GM12801 (cell line): ENCODE measurements around the gene ISCA2.

Source experiments
- TF ChIP-seq, protein P1 (sequence below): IDR thresholded peaks from one replicate; pipeline ENCODE4 v1.5.1; 2011; ENCODE audit warnings: control low read depth; ENCODE audit not compliant: insufficient read length; ENCODE audit errors: extremely low read depth

ISCA2 gene

GRCh38 chr14:74493343-74494261 lies at the start of gene ISCA2:
Gene ISCA2, plus strand, starts transcription at chr14:74493765. Its CDS starts 10 bp downstream, at chr14:74493775.
- TF ChIP-seq, protein P1, sequence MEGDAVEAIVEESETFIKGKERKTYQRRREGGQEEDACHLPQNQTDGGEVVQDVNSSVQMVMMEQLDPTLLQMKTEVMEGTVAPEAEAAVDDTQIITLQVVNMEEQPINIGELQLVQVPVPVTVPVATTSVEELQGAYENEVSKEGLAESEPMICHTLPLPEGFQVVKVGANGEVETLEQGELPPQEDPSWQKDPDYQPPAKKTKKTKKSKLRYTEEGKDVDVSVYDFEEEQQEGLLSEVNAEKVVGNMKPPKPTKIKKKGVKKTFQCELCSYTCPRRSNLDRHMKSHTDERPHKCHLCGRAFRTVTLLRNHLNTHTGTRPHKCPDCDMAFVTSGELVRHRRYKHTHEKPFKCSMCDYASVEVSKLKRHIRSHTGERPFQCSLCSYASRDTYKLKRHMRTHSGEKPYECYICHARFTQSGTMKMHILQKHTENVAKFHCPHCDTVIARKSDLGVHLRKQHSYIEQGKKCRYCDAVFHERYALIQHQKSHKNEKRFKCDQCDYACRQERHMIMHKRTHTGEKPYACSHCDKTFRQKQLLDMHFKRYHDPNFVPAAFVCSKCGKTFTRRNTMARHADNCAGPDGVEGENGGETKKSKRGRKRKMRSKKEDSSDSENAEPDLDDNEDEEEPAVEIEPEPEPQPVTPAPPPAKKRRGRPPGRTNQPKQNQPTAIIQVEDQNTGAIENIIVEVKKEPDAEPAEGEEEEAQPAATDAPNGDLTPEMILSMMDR: no peak

DNA sequence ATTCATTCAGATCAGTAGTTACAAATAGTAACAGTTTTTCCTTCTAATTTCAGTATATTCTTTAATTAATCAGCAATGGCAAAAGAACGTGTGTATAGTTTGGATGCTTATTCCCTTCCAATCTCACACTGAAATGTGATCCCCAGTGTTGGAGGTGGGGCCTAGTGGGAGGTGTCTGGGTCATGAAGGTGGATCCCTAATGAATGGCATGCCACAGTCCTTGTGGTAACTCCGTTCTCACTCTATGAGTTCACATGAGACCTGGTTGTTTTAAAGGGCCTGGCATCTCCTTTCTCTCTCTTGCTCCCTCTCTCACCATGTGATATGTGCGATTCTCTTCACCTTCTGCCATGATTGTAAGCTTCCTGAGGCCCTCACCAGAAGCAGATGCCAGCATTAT lies 48.7 kb upstream of the ISCA2 start:
- TF ChIP-seq, protein P1: no peak

DNA sequence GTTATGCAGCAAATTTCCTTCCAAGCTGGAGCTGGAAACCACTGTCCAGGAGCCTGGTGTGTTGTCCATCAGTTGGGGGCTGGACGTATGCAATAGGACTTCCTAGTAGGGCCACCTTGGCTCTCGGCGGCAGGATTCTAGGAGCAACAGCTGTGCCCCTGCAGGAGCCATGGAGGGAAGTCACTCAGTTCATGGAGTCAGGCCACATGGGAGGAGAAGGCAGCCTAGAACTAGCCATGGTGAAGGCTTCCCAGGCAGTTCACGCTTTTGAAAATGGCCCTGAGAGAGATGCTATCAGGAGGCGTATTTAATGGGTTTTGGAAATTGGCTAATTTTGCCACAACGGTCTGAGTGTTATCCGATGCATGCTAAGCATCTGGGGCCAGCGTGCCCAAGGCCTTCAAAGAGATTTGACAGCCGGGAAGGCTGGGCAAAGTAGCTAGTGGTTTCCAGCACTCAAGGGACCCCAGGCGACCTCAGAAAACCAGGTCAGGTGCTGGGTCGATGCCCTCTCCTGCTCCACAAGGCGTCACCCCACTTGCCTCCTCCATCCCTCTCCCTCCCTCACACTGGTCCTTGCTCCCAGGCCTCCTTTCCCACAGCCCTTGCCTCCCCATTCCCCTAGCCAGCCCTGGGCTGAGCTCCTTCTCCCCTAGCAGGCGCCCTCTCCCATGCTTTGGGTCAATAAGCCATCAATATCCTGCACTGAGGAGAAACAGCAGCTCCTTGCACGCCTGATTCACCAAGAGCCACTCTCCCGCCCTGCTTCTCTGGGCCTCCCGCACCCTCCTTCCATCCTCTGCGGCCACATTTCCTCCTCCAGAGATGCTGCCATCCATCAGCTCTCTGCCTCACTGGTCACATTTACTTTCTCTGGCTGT lies 36.6 kb upstream of the ISCA2 start:
- TF ChIP-seq, protein P1: no peak

DNA sequence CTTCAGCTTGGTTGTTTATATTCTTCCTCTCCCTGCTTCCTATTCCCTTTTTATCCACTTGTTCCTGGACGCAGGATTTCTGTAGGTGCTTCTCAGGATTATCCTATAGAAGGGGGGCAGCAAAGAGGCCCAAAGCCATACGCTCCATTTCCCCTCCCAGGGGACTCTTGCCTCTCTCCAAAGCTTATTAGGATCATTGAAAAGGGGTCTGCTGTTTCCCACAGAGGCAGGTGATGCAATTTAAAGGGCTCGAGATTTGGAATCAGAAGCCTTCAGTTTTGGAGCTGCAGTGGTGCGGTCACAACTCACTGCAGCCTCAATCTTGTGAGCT lies 36.0 kb upstream of the ISCA2 start:
- TF ChIP-seq, protein P1: no peak

GRCh38 chr14:74459289-74459946 lies 34.1 kb upstream of the ISCA2 start:
- TF ChIP-seq, protein P1: no peak

- TF ChIP-seq, protein P1: no peak
Measured at GRCh38 chr14:74459976-74460375, 33.6 kb upstream of the ISCA2 start.

- TF ChIP-seq, protein P1: no peak
Measured at GRCh38 chr14:74462993-74463392, 30.6 kb upstream of the ISCA2 start.
